Hematopoietic multipotent progenitor cell treated with erythropoietin and hydrocortisone succinate and interleukin-3 and kit ligand, for 8 days (in vitro differentiated cells): ENCODE results near the gene TNRC18.

ENCODE experiments used
- DNase-seq: peaks from one replicate; pipeline ENCODE4 v3.0.0-alpha.2; 2015

Gene TNRC18

GRCh38 chr7:5396999-5397663, 26.5 kb downstream of the TNRC18 start:
- peak; percentile 94 for DNase-seq

- peak; percentile 83 for DNase-seq
Measured at GRCh38 chr7:5396542-5396941, 27.1 kb downstream of the TNRC18 start.

- DNase-seq: peak; percentile 46
Measured at GRCh38 chr7:5395246-5395645, 28.4 kb downstream of the TNRC18 start.

GRCh38 chr7:5394264-5395105, 29.1 kb downstream of the TNRC18 start:
- no peak for DNase-seq

- DNase-seq: no peak
Measured at GRCh38 chr7:5393748-5394147, 29.9 kb downstream of the TNRC18 start.

- no peak for DNase-seq
Measured at GRCh38 chr7:5393328-5393727, 30.3 kb downstream of the TNRC18 start.

- DNase-seq: no peak
Measured at GRCh38 chr7:5390918-5391317, 32.7 kb downstream of the TNRC18 start.

- no peak for DNase-seq
Measured at GRCh38 chr7:5388905-5389433, 34.7 kb downstream of the TNRC18 start.

GRCh38 chr7:5388273-5388901, 35.2 kb downstream of the TNRC18 start:
- DNase-seq: no peak

GRCh38 chr7:5387711-5388245, 35.9 kb downstream of the TNRC18 start:
- DNase-seq: no peak

- no peak for DNase-seq
Measured at GRCh38 chr7:5384618-5385017, 39.0 kb downstream of the TNRC18 start.

GRCh38 chr7:5383314-5384098, 40.1 kb downstream of the TNRC18 start:
- no peak for DNase-seq

- DNase-seq: peak; percentile 43
Measured at GRCh38 chr7:5382281-5382892, 41.2 kb downstream of the TNRC18 start.

GRCh38 chr7:5381071-5381772, 42.4 kb downstream of the TNRC18 start:
- peak; percentile 44 for DNase-seq

- no peak for DNase-seq
Measured at GRCh38 chr7:5380350-5381070, 43.1 kb downstream of the TNRC18 start.

GRCh38 chr7:5379546-5379945, 44.1 kb downstream of the TNRC18 start:
- no peak for DNase-seq

- no peak for DNase-seq
Measured at GRCh38 chr7:5377816-5378215, 45.8 kb downstream of the TNRC18 start.

GRCh38 chr7:5377279-5377678, 46.4 kb downstream of the TNRC18 start:
- DNase-seq: no peak

- DNase-seq: no peak
Measured at GRCh38 chr7:5375925-5376324, 47.7 kb downstream of the TNRC18 start.

- DNase-seq: no peak
Measured at GRCh38 chr7:5374464-5374863, 49.2 kb downstream of the TNRC18 start.

GRCh38 chr7:5373300-5373699, 50.3 kb downstream of the TNRC18 start:
- DNase-seq: no peak
